SK-N-SH (cell line): Measurements from ENCODE around the gene TMEM132D. TPM values are rescaled to one million over a fixed set of nuclear protein-coding genes. Genes with fewer than 3 reads are reported as not detected.

Experiments used
- CTCF ChIA-PET: fragments of 300-600, 350-600 bp; formaldehyde crosslinking; extraction: SDS; loops from one replicate; lab custom pipeline; 2021; lab: Yijun Ruan, JAX
- POLR2A ChIA-PET: fragments of 350-600 bp; sonication (Branson Sonifier 250); formaldehyde crosslinking; extraction: SDS; loops from one replicate; lab custom pipeline; 2020; ENCODE audit warnings: antibody characterized with exemption, inconsistent platforms; lab: Yijun Ruan, JAX
- DNase-seq: peaks from one replicate; pipeline ENCODE4 v3.0.0; 2012
- H2AFZ ChIP-seq: fragments of 200-600 bp; sonication (generic); 2 replicates; pipeline ENCODE4 v1.8.1; 2016; ENCODE audit warnings: antibody characterized with exemption, mild to moderate bottlenecking, low read depth
- H3F3A ChIP-seq: fragments of 200-600 bp; sonication (generic); replicated peaks from 2 replicates; pipeline ENCODE3; 2016; ENCODE audit warnings: antibody characterized with exemption, mild to moderate bottlenecking; ENCODE audit not compliant: insufficient read depth
- H3K27ac ChIP-seq, 2 experiments: fragments of 200-500 bp in 1 of 2; fragments of 200-600 bp in 1 of 2; sonication (Bioruptor generic) in 1 of 2; sonication (generic), shearing (Covaris generic) in 1 of 2; 2 replicates each; pipeline versions ENCODE4 v1.5.1 to v1.6.1; 2014 to 2016; ENCODE audit warnings: low read depth in 2 of 2, inconsistent platforms in 1 of 2, low read length in 1 of 2, mild to moderate bottlenecking in 1 of 2, mixed read lengths in 1 of 2
- H3K27me3 ChIP-seq: fragments of 200-600 bp; sonication (generic), shearing (Covaris generic); 2 replicates; pipeline ENCODE4 v1.6.1; 2016; ENCODE audit warnings: mixed run types; ENCODE audit not compliant: insufficient read depth
- H3K36me3 ChIP-seq, 2 experiments: fragments of 200-500 bp in 1 of 2; fragments of 200-600 bp in 1 of 2; sonication (Bioruptor generic) in 1 of 2; sonication (generic) in 1 of 2; replicated peaks in 1 of 2; 2 replicates each; pipeline versions ENCODE3 to v1.5.1; 2014 to 2016; ENCODE audit warnings: low read length in 1 of 2, mild to moderate bottlenecking in 1 of 2; ENCODE audit not compliant: insufficient read depth in 2 of 2, control insufficient read depth in 1 of 2
- H3K4me1 ChIP-seq, 2 experiments: fragments of 200-500 bp in 1 of 2; fragments of 200-600 bp in 1 of 2; sonication (Bioruptor generic) in 1 of 2; sonication (generic), shearing (Covaris generic) in 1 of 2; 2 replicates each; pipeline versions ENCODE4 v1.5.1 to v1.6.1; 2014 to 2016; ENCODE audit warnings: low read depth in 1 of 2, low read length in 1 of 2, mixed run types in 1 of 2; ENCODE audit not compliant: insufficient read depth in 2 of 2, control insufficient read depth in 1 of 2
- H3K4me2 ChIP-seq: fragments of 200-600 bp; sonication (generic), shearing (Covaris generic); 2 replicates; pipeline ENCODE4 v1.6.1; 2017; ENCODE audit warnings: mixed run types
- H3K4me3 ChIP-seq, 2 experiments: fragments of 200-500 bp in 1 of 2; fragments of 200-600 bp in 1 of 2; sonication (Bioruptor generic) in 1 of 2; sonication (generic), shearing (Covaris generic) in 1 of 2; 2 replicates each; pipeline versions ENCODE4 v1.5.1 to v1.8.1; 2014 to 2016; ENCODE audit warnings: low read depth in 2 of 2, inconsistent platforms in 1 of 2, low read length in 1 of 2, mild to moderate bottlenecking in 1 of 2, mixed read lengths in 1 of 2, moderate library complexity in 1 of 2
- H3K79me2 ChIP-seq: fragments of 200-600 bp; sonication (generic); 2 replicates; pipeline ENCODE4 v1.8.1; 2017; ENCODE audit warnings: mild to moderate bottlenecking; ENCODE audit not compliant: insufficient read depth
- H3K9ac ChIP-seq: fragments of 200-600 bp; sonication (generic); 2 replicates; pipeline ENCODE4 v1.6.1; 2017; ENCODE audit warnings: mixed run types
- H3K9me2 ChIP-seq: fragments of 200-600 bp; sonication (generic); 2 replicates; pipeline ENCODE4 v1.6.1; 2017; ENCODE audit warnings: mixed run types
- H3K9me3 ChIP-seq: fragments of 200-600 bp; sonication (generic); 2 replicates; pipeline ENCODE4 v1.6.1; 2017; ENCODE audit warnings: mixed run types, mild to moderate bottlenecking, moderate library complexity
- H4K20me1 ChIP-seq: fragments of 200-600 bp; sonication (generic); 2 replicates; pipeline ENCODE4 v1.6.1; 2017; ENCODE audit warnings: mild to moderate bottlenecking, mixed run types; ENCODE audit not compliant: insufficient read depth
- CHD2 ChIP-seq: fragments of 150-350 bp; IDR thresholded peaks from 2 replicates; pipeline ENCODE4 v1.6.1; 2018; ENCODE audit warnings: low read length; ENCODE audit not compliant: partially characterized antibody
- EP300 ChIP-seq, 2 experiments: IDR thresholded peaks; 2 replicates each; pipeline versions ENCODE4 v1.4.0 to v1.6.1; 2012; ENCODE audit warnings: borderline replicate concordance in 1 of 2, low read depth in 1 of 2, low read length in 1 of 2
- EZH2phosphoT487 ChIP-seq: fragments of 200-600 bp; sonication (generic); IDR thresholded peaks from 2 replicates; pipeline ENCODE4 v1.6.1; 2017; ENCODE audit warnings: low read depth, mixed run types, mild to moderate bottlenecking, antibody characterized with exemption, moderate library complexity, borderline replicate concordance
- FOSL2 ChIP-seq: IDR thresholded peaks from 2 replicates; pipeline ENCODE4 v1.4.0; 2012; ENCODE audit warnings: low read depth, mild to moderate bottlenecking, moderate library complexity, borderline replicate concordance
- GABPA ChIP-seq: IDR thresholded peaks from 2 replicates; pipeline ENCODE4 v1.4.0; 2012; ENCODE audit warnings: low read depth, mild to moderate bottlenecking
- JUND ChIP-seq: IDR thresholded peaks from 2 replicates; pipeline ENCODE4 v1.4.0; 2012
- MEF2A ChIP-seq: IDR thresholded peaks from 2 replicates; pipeline ENCODE4 v1.4.0; 2012; ENCODE audit warnings: low read depth, borderline replicate concordance
- RAD21 ChIP-seq: IDR thresholded peaks from 2 replicates; pipeline ENCODE4 v1.6.1; 2012; ENCODE audit warnings: mild to moderate bottlenecking, low read length
- RCOR1 ChIP-seq: fragments of 150-350 bp; IDR thresholded peaks from 2 replicates; pipeline ENCODE4 v1.6.1; 2017; ENCODE audit warnings: antibody characterized with exemption, low read length
- REST ChIP-seq: IDR thresholded peaks from 2 replicates; pipeline ENCODE4 v1.6.1; 2012; ENCODE audit warnings: mild to moderate bottlenecking, low read depth, low read length, moderate library complexity
- RFX5 ChIP-seq: IDR thresholded peaks from 2 replicates; pipeline ENCODE4 v1.6.1; 2012; ENCODE audit warnings: mild to moderate bottlenecking, improper control_type of control experiment, low read length
- RXRA ChIP-seq: IDR thresholded peaks from 2 replicates; pipeline ENCODE4 v1.4.0; 2012; ENCODE audit warnings: low read depth, mild to moderate bottlenecking, borderline replicate concordance
- TCF12 ChIP-seq: IDR thresholded peaks from 2 replicates; pipeline ENCODE4 v1.4.0; 2012
- TEAD4 ChIP-seq: IDR thresholded peaks from 2 replicates; pipeline ENCODE4 v1.4.0; 2012; ENCODE audit warnings: mild to moderate bottlenecking, borderline replicate concordance; ENCODE audit not compliant: insufficient read depth
- YY1 ChIP-seq: IDR thresholded peaks from 2 replicates; pipeline ENCODE4 v1.4.0; 2012; ENCODE audit warnings: low read depth, mild to moderate bottlenecking
- ZBTB33 ChIP-seq: IDR thresholded peaks from 2 replicates; pipeline ENCODE4 v1.4.0; 2012; ENCODE audit warnings: low read depth, borderline replicate concordance
- WGBS: methylation state at CpG from one replicate; pipeline ENCODE4 v1.1.6; 2017; ENCODE audit warnings: low lambda C conversion rate; 5-methylcytosine and 5-hydroxymethylcytosine counted together
- polyA plus RNA-seq, 3 experiments: library from polyadenylated mRNA; depleted of rRNA; stranded (reverse); fragments of >200 nt; gene quantifications; 2 replicates each; pipeline ENCODE4 v1.2.3, GENCODE V29; 2012
- TF ChIP-seq, protein P1 (sequence below): IDR thresholded peaks from 2 replicates; pipeline ENCODE4 v1.4.0; 2012; ENCODE audit warnings: low read depth
- TF ChIP-seq, protein P2 (sequence below): fragments of 150-350 bp; IDR thresholded peaks from 2 replicates; pipeline ENCODE4 v1.6.1; 2016; ENCODE audit warnings: mild to moderate bottlenecking, low read depth, low read length

TMEM132D gene
- polyA plus RNA-seq, 1 of the 3 experiments (the other 2 are of a cell fraction) = not detected

GRCh38 chr12:129494260-129494659 is 409.6 kb downstream of the TMEM132D start:
- WGBS = 2% methylated on average over 2 of the region's 2 CpGs
- DNase-seq = no peak
- H2AFZ ChIP-seq = no peak overlapping the region

GRCh38 chr12:129489100-129489676 is 414.6 kb downstream of the TMEM132D start:
- H3K4me1 ChIP-seq = no peaks in the 10 kb centered on the region
- WGBS = 7% methylated on average over 1 of the region's 1 CpG
- H4K20me1 ChIP-seq = no peaks in the 10 kb centered on the region
- no peak overlapping the region for H2AFZ ChIP-seq
- H3K27ac ChIP-seq = no peak overlapping the region
- POLR2A ChIA-PET = no interaction called here
- no peak for TF ChIP-seq TCF12
- TF ChIP-seq ZBTB33 = no peak
- no peak for TF ChIP-seq YY1
- TF ChIP-seq RXRA = no peak
- no peak for TF ChIP-seq TEAD4
- TF ChIP-seq, protein P1, sequence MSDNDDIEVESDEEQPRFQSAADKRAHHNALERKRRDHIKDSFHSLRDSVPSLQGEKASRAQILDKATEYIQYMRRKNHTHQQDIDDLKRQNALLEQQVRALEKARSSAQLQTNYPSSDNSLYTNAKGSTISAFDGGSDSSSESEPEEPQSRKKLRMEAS = no peak
- no peak for TF ChIP-seq RAD21
- TF ChIP-seq RFX5 = no peak
- TF ChIP-seq EZH2phosphoT487 = no peak
- TF ChIP-seq, protein P2, sequence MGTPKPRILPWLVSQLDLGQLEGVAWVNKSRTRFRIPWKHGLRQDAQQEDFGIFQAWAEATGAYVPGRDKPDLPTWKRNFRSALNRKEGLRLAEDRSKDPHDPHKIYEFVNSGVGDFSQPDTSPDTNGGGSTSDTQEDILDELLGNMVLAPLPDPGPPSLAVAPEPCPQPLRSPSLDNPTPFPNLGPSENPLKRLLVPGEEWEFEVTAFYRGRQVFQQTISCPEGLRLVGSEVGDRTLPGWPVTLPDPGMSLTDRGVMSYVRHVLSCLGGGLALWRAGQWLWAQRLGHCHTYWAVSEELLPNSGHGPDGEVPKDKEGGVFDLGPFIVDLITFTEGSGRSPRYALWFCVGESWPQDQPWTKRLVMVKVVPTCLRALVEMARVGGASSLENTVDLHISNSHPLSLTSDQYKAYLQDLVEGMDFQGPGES = no peak
- no peak for TF ChIP-seq EP300 (IDR thresholded peaks at IDR 0.05; ENCODE audit: borderline replicate concordance in 1 of 2, low read depth in 1 of 2, low read length in 1 of 2)
- TF ChIP-seq FOSL2 = no peak
- TF ChIP-seq GABPA = no peak
- no peak for TF ChIP-seq CHD2
- no peak for TF ChIP-seq RCOR1
- TF ChIP-seq JUND = no peak
- TF ChIP-seq REST = no peak
- no peak for TF ChIP-seq MEF2A
- no peaks in the 10 kb centered on the region for H3K79me2 ChIP-seq
- no peaks in the 10 kb centered on the region for H3K27me3 ChIP-seq
- no peak overlapping the region for H3K4me3 ChIP-seq
- H3K4me2 ChIP-seq = no peak overlapping the region
- H3F3A ChIP-seq = no peaks in the 10 kb centered on the region
- CTCF ChIA-PET = no interaction called here
- H3K9me3 ChIP-seq = no peaks in the 10 kb centered on the region
- no peaks in the 10 kb centered on the region for H3K9me2 ChIP-seq
- no peak for DNase-seq
- H3K36me3 ChIP-seq = no peaks in the 10 kb centered on the region
- H3K9ac ChIP-seq = no peak overlapping the region

More at GRCh38 chr12:129494260-129494659, 409.6 kb downstream of the TMEM132D start:
- CTCF ChIA-PET = no interaction called here
- H3K27ac ChIP-seq = no peak overlapping the region
- no peaks in the 10 kb centered on the region for H3K9me2 ChIP-seq
- no peak overlapping the region for H3K4me2 ChIP-seq
- no peaks in the 10 kb centered on the region for H4K20me1 ChIP-seq
- no peak overlapping the region for H3K4me3 ChIP-seq
- H3K4me1 ChIP-seq = no peaks in the 10 kb centered on the region
- no peaks in the 10 kb centered on the region for H3K27me3 ChIP-seq
- H3K36me3 ChIP-seq = no peaks in the 10 kb centered on the region
- H3K9me3 ChIP-seq = no peaks in the 10 kb centered on the region
- POLR2A ChIA-PET = no interaction called here
- H3K9ac ChIP-seq = no peak overlapping the region
- no peaks in the 10 kb centered on the region for H3F3A ChIP-seq
- no peaks in the 10 kb centered on the region for H3K79me2 ChIP-seq
- no peak for TF ChIP-seq TCF12
- TF ChIP-seq MEF2A = no peak
